ENCODE data around the gene TXNDC11.

Gene TXNDC11

DNA sequence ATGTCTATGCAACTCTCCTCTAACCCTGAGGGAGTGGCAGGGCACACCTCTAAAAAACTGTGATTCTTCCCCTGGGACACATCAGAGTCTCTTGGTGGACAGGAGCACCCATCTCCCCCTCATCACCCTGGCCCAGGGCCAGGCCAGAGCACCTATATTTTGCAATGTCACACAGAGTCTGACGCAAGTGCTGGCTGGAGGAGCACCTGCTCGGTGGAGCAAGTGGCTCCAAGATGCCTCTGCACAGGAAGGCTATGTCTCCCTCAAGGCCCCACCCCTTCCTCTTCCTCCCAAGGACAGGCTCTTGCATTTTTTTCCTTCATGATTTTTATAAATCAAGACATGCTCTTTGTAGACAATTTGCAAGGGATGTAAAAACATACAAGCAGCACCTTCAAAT, 61.1 kb downstream of the TXNDC11 start:
- TF ChIP-seq, protein P1, sequence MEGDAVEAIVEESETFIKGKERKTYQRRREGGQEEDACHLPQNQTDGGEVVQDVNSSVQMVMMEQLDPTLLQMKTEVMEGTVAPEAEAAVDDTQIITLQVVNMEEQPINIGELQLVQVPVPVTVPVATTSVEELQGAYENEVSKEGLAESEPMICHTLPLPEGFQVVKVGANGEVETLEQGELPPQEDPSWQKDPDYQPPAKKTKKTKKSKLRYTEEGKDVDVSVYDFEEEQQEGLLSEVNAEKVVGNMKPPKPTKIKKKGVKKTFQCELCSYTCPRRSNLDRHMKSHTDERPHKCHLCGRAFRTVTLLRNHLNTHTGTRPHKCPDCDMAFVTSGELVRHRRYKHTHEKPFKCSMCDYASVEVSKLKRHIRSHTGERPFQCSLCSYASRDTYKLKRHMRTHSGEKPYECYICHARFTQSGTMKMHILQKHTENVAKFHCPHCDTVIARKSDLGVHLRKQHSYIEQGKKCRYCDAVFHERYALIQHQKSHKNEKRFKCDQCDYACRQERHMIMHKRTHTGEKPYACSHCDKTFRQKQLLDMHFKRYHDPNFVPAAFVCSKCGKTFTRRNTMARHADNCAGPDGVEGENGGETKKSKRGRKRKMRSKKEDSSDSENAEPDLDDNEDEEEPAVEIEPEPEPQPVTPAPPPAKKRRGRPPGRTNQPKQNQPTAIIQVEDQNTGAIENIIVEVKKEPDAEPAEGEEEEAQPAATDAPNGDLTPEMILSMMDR (IDR thresholded peaks at IDR 0.05; ENCODE audit: insufficient read depth, low read depth, low read length, missing control alignments), result no peak
- no peak overlapping the region for H3K4me3 ChIP-seq (ENCODE audit: low read length)
- DNase-seq (ENCODE audit: low read depth), result no peak

DNA sequence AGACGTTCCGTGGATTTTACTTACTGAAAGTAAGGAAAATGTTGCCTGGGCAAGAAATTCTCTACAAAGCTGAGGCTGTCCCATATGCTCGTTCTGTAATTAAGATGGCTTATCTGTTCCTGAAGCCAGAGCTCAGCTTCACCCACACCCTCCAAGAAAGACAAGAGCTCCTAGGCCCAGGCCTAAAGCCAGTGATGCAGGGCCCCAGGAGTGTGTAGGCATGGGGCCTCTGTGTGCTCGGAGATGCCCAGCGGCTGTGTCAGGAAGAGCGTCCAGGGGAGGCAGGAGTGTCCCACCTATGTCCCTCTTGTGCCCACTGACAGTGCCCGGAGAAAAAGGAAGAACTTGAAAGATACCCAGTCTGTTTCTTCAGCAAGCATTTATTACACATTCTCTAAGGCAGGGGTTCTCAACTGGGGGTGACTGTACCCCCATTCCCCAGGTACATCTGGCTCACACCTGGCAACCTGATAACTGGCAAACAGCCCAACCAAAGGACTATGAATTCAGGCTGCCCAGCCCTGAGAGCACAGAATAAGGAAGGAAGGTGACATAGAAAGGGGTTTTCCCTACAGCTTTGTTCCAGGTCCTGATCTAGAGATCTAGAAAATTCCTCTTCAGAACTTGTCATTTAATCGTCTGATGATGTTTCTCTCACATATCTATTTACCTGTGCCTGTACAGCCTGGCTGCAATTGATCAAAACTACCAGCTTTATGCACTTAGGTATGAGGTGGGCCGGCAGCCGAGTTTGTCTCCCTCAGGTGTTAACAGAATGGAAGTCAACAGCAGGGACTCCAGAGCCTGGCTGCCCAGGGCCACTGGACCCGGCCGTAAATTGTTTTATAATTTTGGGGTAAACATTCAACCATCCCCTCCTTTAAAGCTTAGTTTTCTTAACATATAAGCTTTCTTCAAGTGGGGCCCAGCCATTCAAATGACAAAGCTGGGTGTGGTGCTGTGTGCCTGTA, 62.4 kb downstream of the TXNDC11 start:
- no peak for DNase-seq (ENCODE audit: low read depth)
- H3K4me3 ChIP-seq (ENCODE audit: low read length), result no peak overlapping the region
- TF ChIP-seq, protein P1 (IDR thresholded peaks at IDR 0.05; ENCODE audit: insufficient read depth, low read depth, low read length, missing control alignments), result no peak

- TF ChIP-seq, protein P1 (IDR thresholded peaks at IDR 0.05; ENCODE audit: insufficient read depth, low read depth, low read length, missing control alignments), result no peak
- H3K4me3 ChIP-seq (ENCODE audit: low read length), result no peak overlapping the region
Observed at GRCh38 chr16:11679250-11679649, 63.4 kb downstream of the TXNDC11 start.

GRCh38 chr16:11677959-11678881, 64.4 kb downstream of the TXNDC11 start:
- no peak for DNase-seq (ENCODE audit: low read depth)
- no peak overlapping the region for H3K4me3 ChIP-seq (ENCODE audit: low read length)
- TF ChIP-seq, protein P1 (IDR thresholded peaks at IDR 0.05; ENCODE audit: insufficient read depth, low read depth, low read length, missing control alignments), result no peak

More at GRCh38 chr16:11679250-11679649, 63.4 kb downstream of the TXNDC11 start:
- DNase-seq (ENCODE audit: low read depth), result no peak

DNA sequence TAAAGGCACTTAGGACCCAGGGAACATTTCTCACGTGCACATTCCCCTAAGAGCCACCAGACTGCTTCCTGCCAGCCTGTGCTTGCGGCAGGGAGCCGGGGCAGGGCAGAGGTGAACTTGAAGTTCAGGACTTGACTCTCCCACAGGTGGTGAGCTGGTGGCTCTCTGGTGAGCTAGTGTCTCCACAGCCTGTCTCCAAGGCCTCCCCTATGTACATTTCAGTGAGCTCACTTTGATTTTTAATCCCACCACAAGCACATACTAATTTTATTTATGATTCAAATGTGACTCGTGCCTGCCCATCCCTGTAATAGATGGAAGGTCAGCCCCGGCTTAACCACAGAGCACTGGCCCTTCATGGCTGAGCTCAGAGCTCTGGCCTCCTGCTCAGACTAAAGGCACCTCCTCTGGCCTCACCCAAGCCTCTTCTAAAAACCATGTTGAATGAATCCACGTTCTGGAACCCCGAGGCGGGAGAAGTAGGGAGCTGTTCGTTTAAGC, 65.2 kb downstream of the TXNDC11 start:
- DNase-seq (ENCODE audit: low read depth), result peak; percentile 24
- no peak overlapping the region for H3K4me3 ChIP-seq (ENCODE audit: low read length)
- TF ChIP-seq, protein P1 (IDR thresholded peaks at IDR 0.05; ENCODE audit: insufficient read depth, low read depth, low read length, missing control alignments), result no peak

- DNase-seq (ENCODE audit: low read depth), result peak; percentile 81
- H3K4me3 ChIP-seq (ENCODE audit: low read length), result no peak overlapping the region
- TF ChIP-seq, protein P1 (IDR thresholded peaks at IDR 0.05; ENCODE audit: insufficient read depth, low read depth, low read length, missing control alignments), result no peak
Observed at GRCh38 chr16:11676799-11677198, 65.9 kb downstream of the TXNDC11 start.
